NCI-H2029 treated with DMSO at 0.1 percent for 48 hours (cell line): ENCODE data around the gene C2CD3.
A peak's percentile ranks its signal among the peaks of the same experiment; 100 is the strongest.
"Not testable (repeated sequence)": the region's sequence is repeated elsewhere in the genome, so short reads cannot be mapped to it uniquely, and the experiment has no call there.

ENCODE experiments used
- DNase-seq: peaks from one replicate; lab custom pipeline; 2025; lab: John Stamatoyannopoulos, UW

The C2CD3 gene

DNA sequence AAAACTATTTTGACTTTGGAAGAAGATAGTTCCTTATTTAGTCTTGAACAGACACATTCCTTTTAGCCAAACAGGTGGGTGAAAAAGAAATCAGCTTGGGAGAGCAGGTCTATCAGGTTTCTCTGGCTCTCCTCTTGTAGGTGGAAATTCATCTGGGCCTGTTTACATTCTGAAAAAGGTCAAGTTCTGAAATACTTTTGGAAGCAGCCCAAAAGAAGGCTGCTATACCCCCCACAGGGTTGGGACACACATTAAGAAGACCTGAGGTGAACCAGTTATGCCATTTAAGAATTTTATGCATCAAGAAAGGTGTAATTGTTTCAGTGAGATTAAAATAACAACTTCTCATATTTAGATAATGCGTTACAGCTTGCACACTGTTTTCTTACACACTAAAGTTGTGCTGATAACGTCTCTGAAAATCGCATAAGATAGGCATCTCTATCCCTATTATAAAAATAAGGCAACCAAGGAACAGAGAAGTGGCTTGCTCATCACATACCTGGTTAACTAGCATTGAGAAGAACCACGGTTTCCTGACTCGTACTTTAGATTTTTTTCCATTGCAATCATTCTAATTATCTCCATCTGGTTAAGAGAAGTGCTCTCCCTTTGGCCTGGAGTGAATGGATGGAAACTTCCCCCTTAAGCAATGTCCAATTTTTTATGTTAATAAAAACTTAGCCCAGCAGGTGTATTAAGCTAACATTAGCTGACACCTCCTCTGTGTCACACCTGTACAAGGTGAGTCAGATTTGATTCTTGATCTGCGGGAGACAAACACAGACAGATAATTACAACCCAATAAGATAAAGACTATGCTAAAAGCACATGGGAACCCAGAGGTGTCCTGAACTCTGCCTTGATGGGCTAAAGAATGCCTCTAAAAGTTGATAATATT is 101.4 kb downstream of the C2CD3 start:
- DNase-seq, result peak; percentile 28

DNA sequence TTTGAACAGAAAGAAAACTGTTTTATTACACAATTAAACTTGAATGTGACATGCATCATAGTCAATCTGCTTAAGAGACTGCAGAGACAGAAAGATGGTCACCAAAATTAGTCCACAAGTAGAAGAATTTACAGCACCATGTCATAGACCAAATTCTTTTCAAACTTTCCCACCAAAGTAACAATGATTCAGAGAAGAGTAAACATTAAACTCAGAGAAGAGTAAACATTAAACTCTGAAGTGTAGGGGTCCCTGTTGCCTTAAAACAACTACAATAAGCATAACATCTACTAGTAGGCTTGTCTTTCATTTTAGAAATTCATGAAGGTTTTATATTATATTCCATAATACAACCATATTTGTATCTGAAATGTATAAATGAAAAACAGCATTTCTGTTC is 104.1 kb downstream of the C2CD3 start:
- DNase-seq, result not testable (repeated sequence)

DNA sequence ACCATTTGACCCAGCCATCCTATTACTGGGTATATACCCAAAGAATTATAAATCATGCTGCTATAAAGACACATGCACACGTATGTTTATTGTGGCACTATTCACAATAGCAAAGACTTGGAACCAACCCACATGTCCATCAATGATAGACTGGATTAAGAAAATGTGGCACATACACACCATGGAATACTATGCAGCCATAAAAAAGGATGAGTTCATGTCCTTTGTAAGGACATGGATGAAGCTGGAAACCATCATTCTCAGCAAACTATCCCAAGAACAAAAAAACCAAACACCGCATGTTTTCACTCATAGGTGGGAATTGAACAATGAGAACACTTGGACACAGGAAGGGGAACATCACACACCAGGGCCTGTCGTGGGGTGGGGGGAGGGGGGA is 105.3 kb downstream of the C2CD3 start:
- not testable (repeated sequence) for DNase-seq

DNA sequence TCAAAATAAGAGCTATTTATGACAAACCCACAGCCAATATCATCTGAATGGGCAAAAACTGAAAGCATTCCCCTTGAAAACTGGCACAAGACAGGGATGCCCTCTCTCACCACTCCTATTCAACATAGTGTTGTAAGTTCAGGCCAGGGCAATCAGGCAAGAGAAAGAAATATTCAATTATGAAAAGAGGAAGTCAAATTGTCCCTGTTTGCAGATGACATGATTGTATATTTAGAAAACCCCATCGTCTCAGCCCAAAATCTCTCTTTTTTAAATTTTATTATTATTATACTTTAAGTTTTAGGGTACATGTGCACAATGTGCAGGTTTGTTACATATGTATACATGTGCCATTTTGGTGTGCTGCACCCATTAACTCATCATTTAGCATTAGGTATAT is 107.2 kb downstream of the C2CD3 start:
- DNase-seq, result not testable (repeated sequence)

DNA sequence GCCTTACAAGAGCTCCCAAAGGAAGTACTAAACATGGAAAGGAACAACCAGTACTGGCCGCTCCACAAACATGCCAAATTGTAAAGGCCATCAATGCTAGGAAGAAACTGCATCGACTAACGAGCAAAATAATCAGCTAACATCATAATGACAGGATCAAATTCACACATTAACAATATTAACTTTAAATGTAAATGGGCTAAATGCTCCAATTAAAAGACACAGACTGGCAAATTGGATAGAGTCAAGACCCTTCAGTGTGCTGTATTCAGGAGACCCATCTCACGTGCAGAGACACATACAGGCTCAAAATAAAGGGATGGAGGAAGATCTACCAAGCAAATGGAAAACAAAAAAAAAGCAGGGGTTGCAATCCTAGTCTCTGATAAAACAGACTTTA is 109.2 kb downstream of the C2CD3 start:
- not testable (repeated sequence) for DNase-seq

DNA sequence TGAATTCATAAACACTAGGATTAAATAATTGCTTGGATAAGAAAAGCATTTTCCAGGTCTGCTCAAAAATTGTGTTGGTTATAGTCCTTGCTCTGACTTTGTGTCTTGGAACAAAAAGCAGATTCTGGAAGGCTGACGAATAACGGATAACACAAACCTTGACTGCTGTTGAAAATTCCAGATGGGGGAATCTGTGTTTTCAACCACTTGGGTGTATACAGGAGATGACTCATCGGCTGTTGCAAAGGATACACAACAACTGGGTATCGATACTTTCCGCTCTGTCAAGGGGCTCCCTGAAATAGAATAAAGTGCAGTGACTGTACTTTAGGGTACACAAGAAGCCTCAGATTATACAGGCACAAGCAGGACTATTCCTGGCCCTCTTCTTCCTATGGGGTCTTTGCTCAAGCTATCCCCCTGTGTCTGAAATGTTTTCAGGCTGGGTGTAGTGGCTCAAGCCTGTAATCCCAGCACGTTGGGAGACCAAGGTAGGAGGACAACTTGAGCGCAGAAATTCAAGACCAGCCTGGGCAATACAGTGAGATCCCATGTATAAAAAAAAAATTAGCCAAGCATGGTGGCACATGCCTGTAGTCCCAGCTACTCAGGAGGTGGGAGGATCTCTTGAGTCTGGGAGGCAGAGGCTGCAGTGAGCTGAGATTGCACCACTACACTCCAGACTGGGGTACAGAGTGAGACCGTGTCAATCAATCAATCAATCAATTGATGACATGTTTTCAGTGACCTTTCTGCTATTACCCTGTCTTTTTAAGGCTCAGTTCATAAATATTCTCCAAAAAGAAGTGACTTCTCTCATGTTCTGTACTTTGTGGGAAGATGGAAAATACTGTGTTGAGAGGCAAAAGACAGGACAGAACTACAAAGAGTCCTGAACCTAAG is 113.3 kb downstream of the C2CD3 start:
- no peak for DNase-seq

DNA sequence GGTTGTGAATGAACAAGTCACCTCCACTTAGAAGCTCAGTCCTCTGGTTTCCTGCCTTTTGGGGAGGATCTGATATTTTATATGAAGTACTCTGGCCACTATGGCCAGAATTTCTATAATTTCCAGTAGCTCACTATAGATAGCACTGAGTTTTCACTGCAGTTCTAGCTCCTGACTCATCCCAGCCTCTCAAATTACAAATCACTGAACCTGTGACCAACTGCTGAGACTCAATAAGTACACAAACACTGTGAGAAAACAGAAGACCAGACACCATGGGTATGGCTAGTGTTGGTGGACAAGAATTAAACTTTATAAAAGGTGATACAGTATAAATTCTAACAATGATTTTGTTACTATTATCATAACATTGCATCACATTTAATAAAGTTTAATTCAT is 114.9 kb downstream of the C2CD3 start:
- no peak for DNase-seq

DNA sequence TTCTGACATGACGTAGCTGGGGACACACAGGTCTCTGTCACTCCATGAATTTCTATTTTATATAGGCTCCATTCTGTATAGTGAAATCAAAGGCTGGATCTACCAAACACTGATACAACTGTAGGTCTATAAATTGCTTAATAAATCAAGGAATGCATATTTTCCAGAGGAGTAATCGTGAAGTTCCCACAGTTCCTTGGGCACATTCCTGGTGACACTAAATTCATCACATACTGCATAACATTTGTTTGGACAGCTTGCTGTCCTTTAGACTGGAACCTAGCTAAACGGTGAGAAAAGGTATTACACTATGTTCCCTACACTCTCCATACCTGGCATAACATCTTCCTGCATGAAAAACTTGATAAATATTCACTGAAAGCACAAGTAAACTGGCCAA is 120.3 kb downstream of the C2CD3 start:
- no peak for DNase-seq

DNA sequence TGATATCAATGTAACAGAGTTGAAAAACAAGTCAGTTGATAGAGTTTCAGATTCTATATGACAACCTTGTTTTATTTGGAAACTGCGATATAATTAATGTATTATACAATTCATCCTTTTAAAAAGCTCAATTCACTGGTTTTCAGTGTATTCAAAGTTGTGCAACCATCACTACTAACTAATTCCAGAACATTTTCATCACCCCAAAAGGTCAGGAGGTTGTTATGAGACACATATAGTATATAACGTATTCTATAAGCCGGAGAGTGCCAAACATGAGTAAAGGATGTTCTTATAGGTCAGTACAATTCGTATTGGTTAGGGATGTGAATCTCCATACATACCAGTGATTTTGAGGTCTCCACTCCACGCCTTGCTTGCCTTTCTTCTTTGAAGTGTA is 121.8 kb downstream of the C2CD3 start:
- no peak for DNase-seq

DNA sequence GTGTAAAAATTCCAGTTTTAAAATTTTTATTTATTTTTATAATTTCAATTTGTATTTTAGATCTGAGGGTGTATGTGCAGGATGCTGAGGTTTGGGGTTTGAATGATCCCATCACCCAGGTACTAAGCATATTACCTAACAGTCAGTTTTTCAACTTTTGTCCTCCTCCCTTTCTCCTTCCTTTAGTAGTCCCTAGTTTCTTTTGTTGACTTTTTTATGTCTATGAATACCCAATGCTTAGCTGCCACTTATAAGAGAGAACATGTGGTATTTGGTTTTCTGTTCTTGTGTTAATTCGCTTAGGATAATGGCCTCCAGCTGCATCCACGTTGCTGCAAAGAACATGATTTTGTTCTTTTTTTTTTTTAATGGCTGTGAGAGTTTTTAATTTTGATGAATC is 126.3 kb downstream of the C2CD3 start:
- no peak for DNase-seq

DNA sequence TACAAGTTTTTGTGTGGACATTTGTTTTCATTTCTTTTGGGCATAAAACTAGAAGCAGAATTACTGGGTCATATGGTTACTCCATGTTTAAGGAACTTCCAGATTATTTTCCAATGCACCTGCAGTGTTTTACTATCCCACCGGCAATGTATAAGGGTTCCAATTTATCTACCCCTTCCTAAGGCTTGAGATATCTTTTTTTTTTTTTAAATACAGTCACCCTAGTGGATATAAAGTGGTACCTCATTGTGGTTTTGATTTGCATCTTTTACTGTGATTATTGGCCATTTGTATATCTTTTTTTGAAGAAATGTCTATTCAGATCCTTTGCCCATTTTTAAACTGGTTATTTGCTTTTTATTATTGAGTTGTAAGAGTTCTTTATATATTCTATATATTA is 127.4 kb downstream of the C2CD3 start:
- DNase-seq, result no peak

DNA sequence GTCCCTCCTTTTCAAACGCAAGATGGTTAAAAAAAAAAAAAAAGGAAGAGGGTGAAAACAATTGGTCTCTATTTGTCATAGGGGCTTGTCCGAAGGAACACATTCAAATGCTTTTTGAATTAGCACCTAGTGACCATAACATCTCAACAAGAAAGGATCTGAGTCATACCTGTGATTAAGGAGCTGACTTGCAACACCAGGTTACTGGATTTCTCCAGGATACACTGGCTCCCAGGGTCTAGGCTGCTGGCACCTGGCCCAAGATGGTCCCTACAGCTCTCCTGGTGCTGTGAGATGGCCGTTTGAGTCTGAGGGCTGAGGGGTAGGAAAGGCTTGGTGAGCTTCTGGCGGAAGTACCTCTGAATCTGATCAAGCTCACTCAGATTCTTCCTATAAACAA is 133.5 kb downstream of the C2CD3 start:
- DNase-seq, result no peak

DNA sequence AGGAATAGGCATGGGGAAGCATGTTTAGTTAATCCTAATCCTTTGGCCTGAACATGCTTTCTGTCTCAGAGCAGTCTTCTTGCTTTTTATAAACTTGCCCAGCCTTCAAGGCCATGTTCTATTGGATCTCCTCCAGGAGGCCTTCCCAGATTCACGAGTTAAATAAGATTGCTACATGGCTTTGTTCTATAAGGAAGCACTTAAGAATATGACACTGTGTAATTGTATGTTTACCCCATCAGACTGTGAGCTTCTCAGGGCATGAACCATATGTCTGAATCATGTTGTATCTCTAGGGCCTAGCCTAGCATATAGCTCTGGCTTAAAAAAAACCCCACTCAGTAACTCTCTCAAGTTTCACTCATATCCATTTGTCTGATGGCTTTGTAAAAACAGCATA is 135.5 kb downstream of the C2CD3 start:
- no peak for DNase-seq

DNA sequence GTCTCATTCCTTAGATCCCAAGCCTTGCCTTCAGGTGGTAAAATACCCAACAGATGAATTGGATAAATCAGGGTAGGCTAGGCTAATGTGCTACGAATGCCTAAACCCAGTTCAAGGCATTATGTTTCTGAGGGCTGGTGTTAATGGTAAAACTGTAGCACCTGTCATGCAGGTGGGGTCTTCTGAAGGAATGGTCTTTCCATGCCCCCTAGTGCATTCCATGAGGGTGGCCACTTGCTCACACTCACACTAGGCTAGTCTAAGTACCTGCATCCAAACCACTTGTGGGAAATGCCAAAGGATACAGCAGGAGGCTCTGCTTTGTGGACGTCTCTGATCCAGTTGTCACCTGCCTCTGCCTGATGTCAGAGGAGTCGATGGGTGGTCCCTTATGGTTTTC is 137.8 kb downstream of the C2CD3 start:
- no peak for DNase-seq

DNA sequence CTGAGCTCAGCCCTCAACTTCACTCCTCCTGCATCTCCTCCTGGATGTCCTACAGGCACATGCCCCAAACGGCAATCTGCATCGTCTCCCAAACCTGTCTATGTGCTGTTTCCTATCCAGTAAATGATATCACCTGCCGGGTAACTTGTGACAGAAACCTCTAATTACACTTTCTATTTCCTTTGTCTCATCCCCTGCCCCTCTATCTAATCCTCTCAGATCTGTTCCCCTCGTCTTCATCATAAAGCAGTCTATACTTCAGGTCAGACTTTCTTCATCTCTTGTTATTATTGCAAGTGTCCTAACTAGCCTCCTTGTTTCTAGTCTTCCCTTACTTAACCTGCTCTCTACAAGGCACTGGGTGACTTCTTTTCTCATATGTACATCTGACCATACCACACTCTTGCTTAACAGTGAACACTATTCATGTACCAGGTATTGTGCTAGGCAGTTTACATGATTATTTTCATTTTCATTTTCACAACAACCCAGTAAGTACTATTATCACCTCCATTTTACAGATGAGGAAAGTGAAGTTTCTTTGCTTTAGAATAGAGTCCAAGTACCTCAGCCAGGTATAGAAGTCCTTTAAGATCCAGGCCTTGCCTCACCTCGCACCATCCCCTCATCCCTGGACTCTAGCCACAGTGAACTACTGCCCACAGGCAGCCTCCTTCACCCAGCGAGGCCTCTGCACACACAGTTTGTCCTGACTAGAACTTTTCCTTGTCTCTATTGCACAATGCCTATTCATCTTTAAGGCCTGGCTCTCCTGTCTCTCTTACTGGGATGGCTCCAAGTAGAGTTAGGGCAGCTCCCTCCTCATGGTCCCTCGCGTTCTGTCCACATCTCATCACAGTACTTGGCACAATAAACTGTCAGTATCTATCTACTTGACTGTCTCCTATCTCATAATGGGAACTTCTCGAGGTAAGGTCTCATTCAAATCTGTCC is 139.8 kb downstream of the C2CD3 start:
- no peak for DNase-seq

DNA sequence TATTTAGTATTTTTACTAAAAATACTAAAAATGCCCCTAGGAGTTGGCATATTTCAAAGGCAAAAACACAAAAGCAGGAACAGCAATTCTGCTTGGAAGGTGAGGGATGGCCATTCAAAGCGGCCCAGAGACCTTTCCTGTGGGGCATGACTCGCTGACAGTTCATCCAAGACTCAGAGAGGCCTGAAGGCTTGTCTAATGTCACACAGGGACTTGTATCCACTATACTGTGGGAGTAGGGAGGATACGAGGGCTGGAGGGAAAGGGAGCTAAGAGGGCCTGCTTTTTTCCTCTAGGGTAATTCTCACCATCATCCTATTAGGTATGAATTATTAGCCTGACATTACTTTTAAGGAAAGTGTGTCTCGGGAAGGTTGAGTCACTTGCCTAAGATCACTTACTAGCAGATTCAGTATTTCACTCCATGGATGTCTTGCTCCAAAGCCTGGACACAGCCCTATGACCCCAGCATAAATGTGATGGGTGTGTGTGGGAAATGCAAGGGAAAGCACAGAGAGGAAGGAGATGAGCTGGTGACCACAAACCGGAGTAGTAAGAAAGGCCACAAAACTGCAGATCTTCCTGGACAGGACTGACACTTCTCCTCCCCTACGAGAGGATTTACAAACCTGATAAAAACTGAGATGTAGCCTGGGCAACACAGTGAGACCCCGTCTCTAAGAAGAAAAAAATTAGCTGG is 145.2 kb downstream of the C2CD3 start:
- no peak for DNase-seq

DNA sequence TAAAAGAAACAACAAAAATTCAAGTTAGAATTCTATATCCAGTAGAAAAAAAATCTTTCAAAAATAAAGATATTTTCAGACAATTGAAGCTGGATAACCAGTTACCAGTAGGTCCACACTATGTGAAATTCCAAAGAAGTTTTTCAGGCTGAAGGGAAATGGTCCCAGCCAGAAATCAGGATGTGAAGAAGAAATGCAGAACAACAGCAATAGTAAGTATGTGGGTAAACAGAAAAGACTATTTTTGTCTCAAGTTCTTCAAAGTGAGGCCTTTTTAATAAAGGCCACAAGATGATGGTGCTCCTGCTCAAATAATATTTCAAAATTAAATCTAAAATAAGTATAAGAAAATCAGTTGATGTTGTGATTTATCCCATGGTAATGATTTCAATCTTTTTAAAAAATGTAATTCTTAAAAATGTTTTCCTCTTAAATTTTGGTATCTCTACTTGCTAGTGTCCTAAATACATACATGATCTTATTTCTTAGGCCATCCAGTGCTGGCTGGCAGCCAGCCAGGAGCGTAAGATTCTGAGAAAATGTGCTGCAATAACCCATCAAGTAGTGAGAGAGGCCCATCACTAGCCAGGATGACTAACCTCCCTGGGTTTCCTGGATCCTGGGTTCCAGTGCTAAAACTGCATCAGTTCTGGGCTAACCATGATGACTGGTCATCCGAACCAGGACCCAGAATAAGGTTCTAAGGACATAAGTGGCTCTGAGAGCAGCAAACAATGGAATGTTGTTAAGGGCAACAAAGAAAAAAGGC is 146.4 kb downstream of the C2CD3 start:
- no peak for DNase-seq

DNA sequence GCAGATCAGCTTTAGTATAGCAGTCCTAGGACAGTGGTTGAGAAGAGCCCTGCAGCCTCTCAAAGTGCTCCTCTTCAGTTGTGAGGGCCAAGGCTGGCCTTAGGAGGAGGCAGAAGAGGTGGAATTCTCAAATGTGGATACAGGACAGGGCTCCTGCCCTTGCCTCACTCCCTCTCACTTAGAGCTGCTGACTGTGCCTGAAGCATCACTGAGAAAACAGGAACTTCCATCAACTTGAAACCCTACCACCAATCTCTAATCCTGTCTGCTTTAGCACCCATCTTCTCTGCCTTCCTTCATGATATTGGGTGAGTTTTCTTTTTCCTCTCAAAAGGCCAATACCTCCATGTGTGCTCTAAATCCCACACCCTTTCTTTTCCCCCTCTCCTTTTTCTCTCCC is 147.5 kb downstream of the C2CD3 start:
- no peak for DNase-seq

DNA sequence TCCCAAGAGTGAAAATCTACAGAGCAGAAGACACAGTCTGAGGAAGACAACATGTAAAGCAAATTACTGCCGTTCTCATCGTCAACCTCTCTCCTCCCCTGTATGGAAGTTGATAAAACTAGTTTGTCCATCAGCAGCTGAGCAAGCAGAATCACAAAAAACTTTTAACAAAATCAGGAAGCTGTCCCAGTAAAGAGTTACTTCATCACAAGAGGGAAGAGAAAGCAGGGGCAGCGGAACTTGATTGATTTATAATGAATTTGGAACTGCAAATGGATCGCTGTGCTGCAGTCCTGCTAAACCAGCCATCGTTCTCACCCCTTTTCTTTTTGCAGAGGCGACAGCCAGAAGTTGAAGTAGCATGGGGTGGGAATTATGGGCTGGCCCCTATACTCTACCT is 148.3 kb downstream of the C2CD3 start:
- DNase-seq, result no peak

DNA sequence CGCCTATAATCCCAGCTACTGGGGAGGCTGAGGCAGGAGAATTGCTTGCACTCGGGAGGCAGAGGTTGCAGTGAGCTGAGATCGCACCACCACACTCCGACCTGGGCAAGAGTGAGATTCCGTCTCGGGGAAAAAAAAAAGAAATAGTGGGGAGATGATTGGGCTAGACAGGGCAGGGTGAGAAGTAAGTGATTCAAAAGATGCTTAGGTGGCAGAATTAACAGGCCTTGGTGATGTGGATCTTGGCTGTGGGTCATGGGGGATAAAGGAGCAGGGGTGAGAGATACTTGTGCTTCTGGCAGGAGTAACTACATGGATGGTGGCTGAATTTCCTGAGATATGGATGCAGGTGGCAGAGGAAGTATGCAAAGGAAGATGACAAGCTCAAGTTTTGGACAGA is 148.8 kb downstream of the C2CD3 start:
- no peak for DNase-seq

DNA sequence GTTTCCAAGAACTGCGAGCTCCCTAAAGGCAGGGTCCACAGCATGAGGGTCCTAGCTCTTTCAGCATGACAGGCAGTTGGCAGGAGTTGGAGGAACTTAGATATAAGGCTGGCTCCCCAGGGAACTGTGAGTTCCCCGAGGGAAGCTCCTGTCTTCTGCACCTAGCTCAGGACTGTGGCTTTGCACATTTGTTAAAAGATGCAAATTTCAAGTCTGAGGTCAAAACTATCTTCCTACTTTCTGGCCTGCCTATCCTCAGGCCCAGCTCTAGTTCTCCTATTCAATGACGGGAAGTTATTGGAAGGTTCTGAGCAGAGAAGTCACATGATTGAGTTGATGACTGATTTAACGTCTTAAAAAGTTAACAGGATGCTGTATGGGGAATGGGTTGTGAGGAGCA is 150.3 kb downstream of the C2CD3 start:
- DNase-seq, result no peak
